Sigmoid colon (tissue), 7 donors: Measurements from ENCODE around the gene MEF2B. TPM values are rescaled to one million over a fixed set of nuclear protein-coding genes. Genes with fewer than 3 reads are reported as not detected.

Experiments used
- DNase-seq: peaks from one replicate; pipeline ENCODE4 v3.0.0-alpha.2; 2019
- H3K27ac ChIP-seq, 4 donors: fragments of 200-600 bp; sonication (generic); one replicate each; pipeline ENCODE4 v1.5.1; 2016 to 2019; ENCODE audit warnings: mild to moderate bottlenecking in 1 of 4
- H3K27me3 ChIP-seq, 3 donors: fragments of 200-600 bp; sonication (generic); one replicate each; pipeline ENCODE4 v1.5.1; 2019; ENCODE audit warnings: mild to moderate bottlenecking in 1 of 3
- H3K36me3 ChIP-seq, 4 donors: fragments of 200-600 bp; sonication (generic); one replicate each; pipeline ENCODE4 v1.5.1; 2016 to 2019
- H3K4me1 ChIP-seq, 4 donors: fragments of 200-600 bp; sonication (generic); one replicate each; pipeline ENCODE4 v1.5.1; 2017 to 2019
- H3K4me3 ChIP-seq, 4 donors: fragments of 200-600 bp; sonication (generic); one replicate each; pipeline ENCODE4 v1.5.1; 2017 to 2019; ENCODE audit warnings: mild to moderate bottlenecking in 2 of 4, moderate library complexity in 1 of 4
- H3K9me3 ChIP-seq, 4 donors: fragments of 200-600 bp in 3 of 4; sonication (generic) in 3 of 4; one replicate each; pipeline versions ENCODE4 v1.5.1 to v1.6.1; 2013 to 2019
- EP300 ChIP-seq, 4 donors: sonication (generic); formaldehyde crosslinking; IDR thresholded peaks; one replicate each; pipeline ENCODE4 v1.6.1; 2017; ENCODE audit warnings: antibody characterized with exemption in 4 of 4
- POLR2A ChIP-seq, 2 donors: fragments of 450-650 bp; IDR thresholded peaks; one replicate each; pipeline ENCODE4 v1.6.1; 2016; ENCODE audit warnings: antibody characterized with exemption in 2 of 2, mild to moderate bottlenecking in 2 of 2, moderate library complexity in 2 of 2
- POLR2AphosphoS5 ChIP-seq, 4 donors: sonication (generic); formaldehyde crosslinking; IDR thresholded peaks; one replicate each; pipeline ENCODE4 v1.6.1; 2017; ENCODE audit warnings: antibody characterized with exemption in 4 of 4
- WGBS, 2 donors: extraction: QIAGEN DNeasy Blood & Tissue Kit; methylation state at CpG; one replicate each; pipeline ENCODE4 v1.1.7; 2013; 5-methylcytosine and 5-hydroxymethylcytosine counted together
- intact Hi-C: fragments of 100-400 bp; cut with DNase I; formaldehyde crosslinking; loops from one replicate; pipeline ENCODE4 v1.15.1; 2023
- polyA plus RNA-seq, 3 donors: library from polyadenylated mRNA; stranded (reverse); fragments of 200-250 nt; gene quantifications; one replicate each; pipeline ENCODE4 v1.2.3, GENCODE V29; 2013
- total RNA-seq, 4 donors: library from RNA; depleted of rRNA; stranded (reverse); fragments of >200 nt; gene quantifications; one replicate each; pipeline ENCODE4 v1.1.0, GENCODE V29; 2016
- TF ChIP-seq, protein P1 (sequence below), 4 experiments: fragments of 450-650 bp in 3 of 4; fragments of 200-600 bp in 1 of 4; IDR thresholded peaks; one replicate each; pipeline ENCODE4 v1.5.1; 2016 to 2019; ENCODE audit warnings: antibody characterized with exemption in 4 of 4, mild to moderate bottlenecking in 3 of 4, moderate library complexity in 2 of 4
- donor health status: healthy with polysubstance abuse.
- donor health status: Bipolar disorder and iron deficiency.
- donor health status: healthy.

MEF2B gene
- total and polyA plus RNA-seq, 7 donors, result 2.2 TPM; not detected in 6

- no peaks in the 10 kb centered on the region for H3K9me3 ChIP-seq
- TF ChIP-seq, protein P1, sequence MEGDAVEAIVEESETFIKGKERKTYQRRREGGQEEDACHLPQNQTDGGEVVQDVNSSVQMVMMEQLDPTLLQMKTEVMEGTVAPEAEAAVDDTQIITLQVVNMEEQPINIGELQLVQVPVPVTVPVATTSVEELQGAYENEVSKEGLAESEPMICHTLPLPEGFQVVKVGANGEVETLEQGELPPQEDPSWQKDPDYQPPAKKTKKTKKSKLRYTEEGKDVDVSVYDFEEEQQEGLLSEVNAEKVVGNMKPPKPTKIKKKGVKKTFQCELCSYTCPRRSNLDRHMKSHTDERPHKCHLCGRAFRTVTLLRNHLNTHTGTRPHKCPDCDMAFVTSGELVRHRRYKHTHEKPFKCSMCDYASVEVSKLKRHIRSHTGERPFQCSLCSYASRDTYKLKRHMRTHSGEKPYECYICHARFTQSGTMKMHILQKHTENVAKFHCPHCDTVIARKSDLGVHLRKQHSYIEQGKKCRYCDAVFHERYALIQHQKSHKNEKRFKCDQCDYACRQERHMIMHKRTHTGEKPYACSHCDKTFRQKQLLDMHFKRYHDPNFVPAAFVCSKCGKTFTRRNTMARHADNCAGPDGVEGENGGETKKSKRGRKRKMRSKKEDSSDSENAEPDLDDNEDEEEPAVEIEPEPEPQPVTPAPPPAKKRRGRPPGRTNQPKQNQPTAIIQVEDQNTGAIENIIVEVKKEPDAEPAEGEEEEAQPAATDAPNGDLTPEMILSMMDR (IDR thresholded peaks at IDR 0.05), result no peak
- TF ChIP-seq POLR2A (IDR thresholded peaks at IDR 0.05), result no peak
- no peak for TF ChIP-seq POLR2AphosphoS5 (IDR thresholded peaks at IDR 0.05)
- no peak for TF ChIP-seq EP300 (IDR thresholded peaks at IDR 0.05)
- H3K4me1 ChIP-seq, result peaks cover 0 to 32% (median 27%) of the 10 kb centered on the region in 4 donors
- H3K4me3 ChIP-seq, result no peak overlapping the region
- no peaks in the 10 kb centered on the region for H3K27me3 ChIP-seq
- WGBS, 2 donors, result 95 to 96% methylated on average over 14 of the region's 14 CpGs
- DNase-seq, result no peak
- intact Hi-C loops, result loop anchor here (5.0 kb wide), 1 partner anchor 549 kb away; the partner anchor contains the start of gene KLHL26
- H3K36me3 ChIP-seq, result peaks cover 2 to 41% (median 7%) of the 10 kb centered on the region in 4 donors
- no peak overlapping the region for H3K27ac ChIP-seq
Measured at GRCh38 chr19:19186742-19187141, 16.7 kb upstream of the MEF2B start.

DNA sequence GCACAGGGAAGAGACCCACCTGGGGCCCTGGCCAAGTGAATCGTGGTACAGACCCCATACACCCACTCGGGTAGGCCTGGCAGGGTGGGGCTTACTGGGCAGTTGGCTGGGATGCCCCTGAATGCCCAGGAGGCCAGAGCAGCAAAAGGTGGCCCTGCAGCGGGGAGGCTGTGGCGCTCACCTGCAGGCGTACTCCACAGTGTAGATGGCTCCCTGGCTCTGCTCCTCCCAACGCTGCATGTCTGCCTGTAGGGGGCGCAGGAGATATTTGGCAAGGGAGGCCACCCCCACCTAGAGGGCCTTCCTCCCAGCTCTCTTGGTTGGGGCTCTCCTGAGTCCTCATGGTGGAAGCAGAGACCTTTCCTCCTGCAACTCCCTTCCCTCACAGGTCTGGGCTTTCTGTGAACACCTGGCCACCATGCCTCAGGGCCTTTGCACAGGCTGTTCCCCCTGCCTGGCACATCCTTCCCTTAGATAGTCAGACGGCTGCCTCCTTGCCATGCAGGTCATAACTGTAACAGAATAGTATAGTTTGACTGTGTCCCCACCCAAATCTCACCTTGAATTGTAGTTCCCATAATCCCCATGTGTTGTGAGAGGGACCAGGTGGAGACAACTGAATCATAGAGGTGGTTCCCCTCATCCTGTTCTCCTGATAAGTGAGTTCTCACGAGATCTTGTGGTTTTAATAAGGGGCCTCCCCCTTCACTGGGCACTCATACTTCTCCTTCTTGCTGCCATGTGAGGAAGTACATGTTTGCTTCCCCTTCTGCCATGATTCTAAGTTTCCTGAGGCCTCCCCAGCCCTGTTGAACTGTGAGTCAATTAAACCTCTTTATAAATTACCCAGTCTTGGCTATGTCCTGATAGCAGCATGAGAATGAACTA is 16.0 kb upstream of the MEF2B start:
- peaks cover 0 to 28% (median 23%) of the 10 kb centered on the region in 4 donors for H3K4me1 ChIP-seq
- intact Hi-C loops, result loop anchor here (5.0 kb wide), 1 partner anchor 549 kb away; the partner anchor contains the start of gene KLHL26
- no peak overlapping the region for H3K27ac ChIP-seq
- H3K9me3 ChIP-seq, result no peaks in the 10 kb centered on the region
- TF ChIP-seq, protein P1 (IDR thresholded peaks at IDR 0.05), result peak in 1 of 4 experiments; percentile 29
- no peak for TF ChIP-seq POLR2A (IDR thresholded peaks at IDR 0.05)
- DNase-seq, result no peak
- 65 to 77% methylated on average over 9 of the region's 9 CpGs for WGBS, 2 donors
- no peak overlapping the region for H3K4me3 ChIP-seq
- H3K36me3 ChIP-seq, result peaks cover 6 to 48% (median 9%) of the 10 kb centered on the region in 4 donors
- H3K27me3 ChIP-seq, result no peaks in the 10 kb centered on the region

DNA sequence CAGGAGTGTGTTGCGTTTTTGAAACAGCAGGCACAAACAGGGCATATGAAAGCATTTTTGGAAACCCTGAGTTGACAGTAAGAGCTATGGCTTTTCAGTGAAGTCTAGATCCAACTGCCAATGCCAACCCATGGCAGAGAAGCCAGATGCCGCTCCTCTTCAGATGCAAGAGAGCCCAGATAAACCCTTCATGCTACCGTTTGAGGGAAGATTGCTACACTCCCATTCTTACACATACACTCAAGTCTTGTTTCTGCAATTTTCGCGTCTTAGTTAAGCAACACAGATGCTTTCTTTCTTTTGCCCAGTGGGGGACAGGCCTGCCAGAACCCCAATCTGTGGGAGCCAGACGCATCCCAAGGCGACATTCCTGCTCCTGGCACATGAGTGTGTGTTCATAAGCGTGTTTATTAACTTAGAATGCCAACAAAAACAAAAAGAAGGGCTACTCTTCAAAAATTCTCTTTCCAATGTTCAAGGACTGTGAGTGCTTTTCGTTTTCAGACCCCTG is 11.5 kb upstream of the MEF2B start:
- DNase-seq, result no peak
- 94 to 95% methylated on average over 9 of the region's 9 CpGs for WGBS, 2 donors

DNA sequence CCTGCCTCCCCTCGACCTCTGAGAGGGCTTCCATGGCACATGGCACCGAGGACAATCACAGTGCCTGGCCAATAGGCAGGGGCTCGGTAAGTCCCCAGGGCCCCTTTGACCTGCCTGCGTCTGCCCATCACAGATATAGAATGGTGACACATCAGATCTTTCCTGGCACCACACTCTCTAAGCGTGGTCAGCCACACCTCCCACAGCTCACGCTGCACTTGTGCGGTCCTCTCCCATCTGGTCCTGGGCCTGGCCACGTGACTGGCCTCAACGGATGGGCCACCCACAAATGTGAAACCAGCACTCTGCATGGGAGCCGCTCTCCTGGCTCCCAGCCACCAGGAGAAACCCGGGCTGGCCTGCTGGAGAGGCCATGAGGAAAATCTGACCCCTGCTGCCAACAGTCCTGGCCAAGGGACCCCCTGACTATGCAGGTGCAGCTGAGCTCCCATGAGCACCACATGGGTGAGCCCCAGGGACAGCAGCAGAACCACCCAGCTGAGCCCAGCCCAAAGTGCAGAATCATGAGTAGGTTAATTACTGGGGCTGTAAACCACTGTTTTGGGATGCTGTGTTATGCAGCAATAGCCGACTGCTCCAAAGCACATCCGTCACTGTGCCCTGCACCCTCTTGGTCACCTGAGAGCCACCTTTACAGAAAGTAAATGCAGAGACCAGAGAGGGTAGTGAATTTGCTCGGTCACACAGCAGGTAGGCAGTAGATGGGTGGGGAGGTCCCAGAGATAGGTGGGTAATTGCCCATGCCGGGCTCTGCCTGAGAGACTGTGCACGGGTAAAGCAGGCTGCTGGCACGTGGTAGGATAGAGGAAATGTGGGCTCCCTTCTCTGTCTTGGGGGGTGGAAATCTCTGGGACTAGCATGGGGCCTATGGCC is 9.7 kb upstream of the MEF2B start:
- intact Hi-C loops, result loop anchor here (5.0 kb wide), 1 partner anchor 37 kb away; no protein-coding TSS in a partner anchor
- WGBS, 2 donors, result 90% methylated on average over 17 of the region's 17 CpGs
- Histone ChIP-seq H3K27ac (no peak overlapping the region), H3K4me1 (no peaks in the 10 kb centered on the region), H3K9me3 (no peaks in the 10 kb centered on the region), H3K27me3 (no peaks in the 10 kb centered on the region), H3K36me3 (peaks cover 6 to 70% (median 15%) of the 10 kb centered on the region in 4 donors), H3K4me3 (no peak overlapping the region)
- DNase-seq, result no peak
- TF ChIP-seq EP300 (IDR thresholded peaks at IDR 0.05) (no peak), POLR2A (IDR thresholded peaks at IDR 0.05) (no peak), POLR2AphosphoS5 (IDR thresholded peaks at IDR 0.05) (no peak)
- TF ChIP-seq, protein P1 (IDR thresholded peaks at IDR 0.05), result no peak

More for the DNA sequence above, 11.5 kb upstream of the MEF2B start:
- Histone ChIP-seq H3K36me3 (peaks cover 6 to 78% (median 15%) of the 10 kb centered on the region in 4 donors), H3K9me3 (no peaks in the 10 kb centered on the region), H3K4me1 (no peaks in the 10 kb centered on the region), H3K27me3 (no peaks in the 10 kb centered on the region), H3K4me3 (no peak overlapping the region), H3K27ac (no peak overlapping the region)
- TF ChIP-seq POLR2AphosphoS5 (IDR thresholded peaks at IDR 0.05), result no peak
- TF ChIP-seq, protein P1 (IDR thresholded peaks at IDR 0.05), result no peak
- no peak for TF ChIP-seq EP300 (IDR thresholded peaks at IDR 0.05)
- no peak for TF ChIP-seq POLR2A (IDR thresholded peaks at IDR 0.05)
- intact Hi-C loops, result no loop called here
